SK-N-SH (cell line): ENCODE data around the gene GRIK1.

Experiments used
- POLR2AphosphoS5 ChIP-seq: IDR thresholded peaks from 2 replicates; pipeline ENCODE4 v1.6.1; 2012; ENCODE audit warnings: low read depth, low read length
- TF ChIP-seq, protein P1 (sequence below): fragments of 200-600 bp; sonication (generic); IDR thresholded peaks from 2 replicates; pipeline ENCODE4 v1.6.1; 2017; ENCODE audit warnings: antibody characterized with exemption, mild to moderate bottlenecking, moderate library complexity
- TF ChIP-seq, protein P2 (sequence below): IDR thresholded peaks from 2 replicates; pipeline ENCODE4 v1.4.0; 2012; ENCODE audit warnings: low read depth

DNA sequence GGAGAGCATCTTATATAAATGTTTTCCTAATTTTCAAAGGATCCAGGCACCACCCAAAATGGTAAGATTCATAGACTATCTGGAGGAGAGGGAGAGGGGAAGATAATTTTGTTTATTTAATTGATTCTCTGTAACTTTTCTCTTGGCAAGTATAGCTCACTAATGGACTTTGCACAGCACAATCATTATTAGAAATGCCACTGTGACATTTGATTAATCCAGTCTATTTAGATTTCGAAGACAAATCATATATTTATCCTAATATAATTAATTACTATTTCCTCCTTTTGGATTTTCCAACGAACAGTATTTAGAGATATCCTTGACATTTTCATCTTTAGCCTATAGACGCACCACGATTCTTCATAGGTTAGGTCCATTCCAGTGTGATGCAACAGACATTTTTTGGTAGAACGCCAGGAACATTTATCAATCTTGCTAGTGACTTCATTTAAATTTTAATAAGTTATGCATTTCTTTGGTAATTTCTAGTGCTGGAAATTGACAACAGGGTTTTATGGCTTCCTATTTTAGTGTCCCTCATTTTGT lies 152.4 kb downstream of the GRIK1 start:
- TF ChIP-seq POLR2AphosphoS5: no peak
- TF ChIP-seq, protein P1, sequence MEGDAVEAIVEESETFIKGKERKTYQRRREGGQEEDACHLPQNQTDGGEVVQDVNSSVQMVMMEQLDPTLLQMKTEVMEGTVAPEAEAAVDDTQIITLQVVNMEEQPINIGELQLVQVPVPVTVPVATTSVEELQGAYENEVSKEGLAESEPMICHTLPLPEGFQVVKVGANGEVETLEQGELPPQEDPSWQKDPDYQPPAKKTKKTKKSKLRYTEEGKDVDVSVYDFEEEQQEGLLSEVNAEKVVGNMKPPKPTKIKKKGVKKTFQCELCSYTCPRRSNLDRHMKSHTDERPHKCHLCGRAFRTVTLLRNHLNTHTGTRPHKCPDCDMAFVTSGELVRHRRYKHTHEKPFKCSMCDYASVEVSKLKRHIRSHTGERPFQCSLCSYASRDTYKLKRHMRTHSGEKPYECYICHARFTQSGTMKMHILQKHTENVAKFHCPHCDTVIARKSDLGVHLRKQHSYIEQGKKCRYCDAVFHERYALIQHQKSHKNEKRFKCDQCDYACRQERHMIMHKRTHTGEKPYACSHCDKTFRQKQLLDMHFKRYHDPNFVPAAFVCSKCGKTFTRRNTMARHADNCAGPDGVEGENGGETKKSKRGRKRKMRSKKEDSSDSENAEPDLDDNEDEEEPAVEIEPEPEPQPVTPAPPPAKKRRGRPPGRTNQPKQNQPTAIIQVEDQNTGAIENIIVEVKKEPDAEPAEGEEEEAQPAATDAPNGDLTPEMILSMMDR: no peak
- TF ChIP-seq, protein P2, sequence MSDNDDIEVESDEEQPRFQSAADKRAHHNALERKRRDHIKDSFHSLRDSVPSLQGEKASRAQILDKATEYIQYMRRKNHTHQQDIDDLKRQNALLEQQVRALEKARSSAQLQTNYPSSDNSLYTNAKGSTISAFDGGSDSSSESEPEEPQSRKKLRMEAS: no peak
